GM11168 (cell line): ENCODE measurements around the gene RALGAPA1.
"Not testable (repeated sequence)": the region's sequence is repeated elsewhere in the genome, so short reads cannot be mapped to it uniquely, and the experiment has no call there.

Experiments
- in situ Hi-C: fragments of 300-500 bp; cut with MboI; formaldehyde crosslinking; loops from one replicate; pipeline ENCODE4 v1.12.0; 2022; ENCODE audit warnings: low sequenced_read_pairs; ENCODE audit not compliant: unreplicated experiment

Gene RALGAPA1

GRCh38 chr14:35705636-35706035 is 103.5 kb downstream of the RALGAPA1 start:
- in situ Hi-C loops, result no loop called here

GRCh38 chr14:35704793-35705493 is 104.2 kb downstream of the RALGAPA1 start:
- in situ Hi-C loops, result no loop called here

- in situ Hi-C loops, result no loop called here
These were observed 107.6 kb downstream of the RALGAPA1 start for GRCh38 chr14:35701531-35701930.

GRCh38 chr14:35699791-35700444 is 109.2 kb downstream of the RALGAPA1 start:
- in situ Hi-C loops, result no loop called here

GRCh38 chr14:35696575-35696974 is 112.5 kb downstream of the RALGAPA1 start:
- in situ Hi-C loops, result no loop called here

- in situ Hi-C loops, result no loop called here
These were observed 113.0 kb downstream of the RALGAPA1 start for GRCh38 chr14:35696119-35696518.

- in situ Hi-C loops, result no loop called here
These were observed 113.4 kb downstream of the RALGAPA1 start for GRCh38 chr14:35695647-35696046.

GRCh38 chr14:35695072-35695471 is 114.0 kb downstream of the RALGAPA1 start:
- in situ Hi-C loops, result no loop called here

GRCh38 chr14:35689000-35689460 is 120.1 kb downstream of the RALGAPA1 start:
- in situ Hi-C loops, result loop anchor here (5.0 kb wide), 1 partner anchor 247 kb away; no protein-coding TSS in a partner anchor

- in situ Hi-C loops, result loop anchor here (5.0 kb wide), 1 partner anchor 246 kb away; no protein-coding TSS in a partner anchor
These were observed 120.8 kb downstream of the RALGAPA1 start for GRCh38 chr14:35688126-35688826.

GRCh38 chr14:35687335-35687939 is 121.7 kb downstream of the RALGAPA1 start:
- in situ Hi-C loops, result loop anchor here (5.0 kb wide), 1 partner anchor 245 kb away; no protein-coding TSS in a partner anchor

GRCh38 chr14:35683688-35684087 is 125.4 kb downstream of the RALGAPA1 start:
- in situ Hi-C loops, result not testable (repeated sequence)

- in situ Hi-C loops, result no loop called here
These were observed 126.3 kb downstream of the RALGAPA1 start for GRCh38 chr14:35682802-35683201.

- in situ Hi-C loops, result no loop called here
These were observed 130.6 kb downstream of the RALGAPA1 start for GRCh38 chr14:35678403-35679028.

- in situ Hi-C loops, result no loop called here
These were observed 139.3 kb downstream of the RALGAPA1 start for GRCh38 chr14:35669782-35670181.

GRCh38 chr14:35666429-35667043 is 142.6 kb downstream of the RALGAPA1 start:
- in situ Hi-C loops, result no loop called here

- in situ Hi-C loops, result no loop called here
These were observed 147.2 kb downstream of the RALGAPA1 start for GRCh38 chr14:35661875-35662274.

- in situ Hi-C loops, result no loop called here
These were observed 156.1 kb downstream of the RALGAPA1 start for GRCh38 chr14:35653045-35653444.

- in situ Hi-C loops, result no loop called here
These were observed 165.6 kb downstream of the RALGAPA1 start for GRCh38 chr14:35643513-35643912.

GRCh38 chr14:35637851-35638250 is 171.2 kb downstream of the RALGAPA1 start:
- in situ Hi-C loops, result no loop called here
